IMR-90 (cell line): ENCODE measurements around the gene ITPKB. TPM values are rescaled to one million over a fixed set of nuclear protein-coding genes. Genes with fewer than 3 reads are reported as not detected.

Experiments
- ATAC-seq: fragments of 200-7000 bp; cut with Tn5 transposase; 2 replicates; pipeline ENCODE4 v1.9.1; 2020; ENCODE audit warnings: low read depth, mild to moderate bottlenecking, moderate library complexity
- BruUV-seq: library from RNA; stranded (reverse); fragments of 400-500 nt; replicated peaks from 2 replicates; lab custom pipeline; 2021; lab: Mats Ljungman, UMichigan
- CTCF ChIA-PET: fragments of 300-600 bp; formaldehyde crosslinking; extraction: SDS; loops from one replicate; lab custom pipeline; 2021; ENCODE audit warnings: antibody characterized with exemption; lab: Yijun Ruan, JAX
- POLR2A ChIA-PET: fragments of 300-600 bp; sonication (Branson Sonifier 250); formaldehyde crosslinking; loops from one replicate; lab custom pipeline; 2022; ENCODE audit warnings: antibody characterized with exemption; ENCODE audit not compliant: unreplicated experiment; lab: Charles Lee
- DNase-seq: peaks from one replicate; pipeline ENCODE4 v3.0.0; 2013
- H2AFZ ChIP-seq: replicated peaks from 2 replicates; pipeline ENCODE3; 2013; ENCODE audit warnings: low read length, mild to moderate bottlenecking; ENCODE audit not compliant: poor library complexity
- H2AK5ac ChIP-seq: 2 replicates; pipeline ENCODE4 v1.6.1; 2013; ENCODE audit warnings: low read depth, low read length, inconsistent platforms
- H2AK9ac ChIP-seq: replicated peaks from 2 replicates; pipeline ENCODE3; 2013; ENCODE audit warnings: mild to moderate bottlenecking, low read depth, low read length, moderate library complexity; ENCODE audit not compliant: poor library complexity
- H2BK120ac ChIP-seq: 2 replicates; pipeline ENCODE4 v1.6.1; 2013; ENCODE audit warnings: low read depth, low read length, inconsistent platforms
- H2BK15ac ChIP-seq: 3 replicates; pipeline ENCODE4 v1.6.1; 2013; ENCODE audit warnings: low read depth, low read length, inconsistent platforms
- H2BK20ac ChIP-seq: 2 replicates; pipeline ENCODE4 v1.6.1; 2013; ENCODE audit warnings: low read depth, mild to moderate bottlenecking, inconsistent platforms, low read length, moderate library complexity
- H2BK5ac ChIP-seq: 2 replicates; pipeline ENCODE4 v1.6.1; 2013; ENCODE audit warnings: mild to moderate bottlenecking, low read depth, low read length, inconsistent platforms; ENCODE audit not compliant: poor library complexity, severe bottlenecking
- H3K14ac ChIP-seq: replicated peaks from 2 replicates; pipeline ENCODE4 v1.6.1; 2013; ENCODE audit warnings: low read depth, low read length, inconsistent platforms
- H3K18ac ChIP-seq: 2 replicates; pipeline ENCODE4 v1.6.1; 2013; ENCODE audit warnings: low read depth, low read length, control low read depth
- H3K23ac ChIP-seq: 2 replicates; pipeline ENCODE4 v1.6.1; 2013; ENCODE audit warnings: low read depth, low read length, inconsistent platforms
- H3K27ac ChIP-seq: 2 replicates; pipeline ENCODE4 v1.5.1; 2013; ENCODE audit warnings: mild to moderate bottlenecking, control low read depth, low read length; ENCODE audit not compliant: insufficient read depth
- H3K27me3 ChIP-seq: 2 replicates; pipeline ENCODE4 v1.6.1; 2013; ENCODE audit warnings: low read length; ENCODE audit not compliant: control insufficient read depth, insufficient read depth
- H3K36me3 ChIP-seq: 2 replicates; pipeline ENCODE4 v1.6.1; 2013; ENCODE audit warnings: low read length, mixed read lengths; ENCODE audit not compliant: control insufficient read depth, insufficient read depth
- H3K4ac ChIP-seq: 2 replicates; pipeline ENCODE4 v1.6.1; 2013; ENCODE audit warnings: low read depth, low read length, inconsistent platforms
- H3K4me1 ChIP-seq: 2 replicates; pipeline ENCODE4 v1.6.1; 2013; ENCODE audit warnings: low read length, mixed read lengths; ENCODE audit not compliant: control insufficient read depth, insufficient read depth
- H3K4me2 ChIP-seq: 2 replicates; pipeline ENCODE4 v1.6.1; 2013; ENCODE audit warnings: low read depth, mild to moderate bottlenecking, control low read depth, low read length, moderate library complexity
- H3K4me3 ChIP-seq: 2 replicates; pipeline ENCODE4 v1.5.1; 2013; ENCODE audit warnings: low read depth, mild to moderate bottlenecking, control low read depth, low read length, moderate library complexity; ENCODE audit not compliant: insufficient read depth
- H3K56ac ChIP-seq: 2 replicates; pipeline ENCODE4 v1.6.1; 2013; ENCODE audit warnings: low read length, inconsistent platforms; ENCODE audit not compliant: insufficient read depth; ENCODE audit errors: extremely low read depth
- H3K79me1 ChIP-seq, 2 experiments: 2 replicates each; pipeline ENCODE4 v1.6.1; 2013; ENCODE audit warnings: low read length in 2 of 2, inconsistent platforms in 1 of 2, low read depth in 1 of 2
- H3K9ac ChIP-seq: 2 replicates; pipeline ENCODE4 v1.6.1; 2013; ENCODE audit warnings: low read depth, low read length, control low read depth
- H3K9me1 ChIP-seq: 2 replicates; pipeline ENCODE4 v1.6.1; 2013; ENCODE audit warnings: low read length, inconsistent platforms; ENCODE audit not compliant: insufficient read depth
- H3K9me3 ChIP-seq: 2 replicates; pipeline ENCODE4 v1.6.1; 2013; ENCODE audit warnings: low read length; ENCODE audit not compliant: control insufficient read depth, insufficient read depth
- H4K20me1 ChIP-seq: 2 replicates; pipeline ENCODE4 v1.6.1; 2013; ENCODE audit warnings: low read length, inconsistent platforms; ENCODE audit not compliant: insufficient read depth
- H4K5ac ChIP-seq: 2 replicates; pipeline ENCODE4 v1.6.1; 2013; ENCODE audit warnings: mild to moderate bottlenecking, low read depth, low read length, control low read depth
- H4K8ac ChIP-seq, 2 experiments: 2 replicates each; pipeline ENCODE4 v1.6.1; 2013; ENCODE audit warnings: low read depth in 2 of 2, low read length in 2 of 2, control low read depth in 1 of 2, inconsistent platforms in 1 of 2
- H4K91ac ChIP-seq: 2 replicates; pipeline ENCODE4 v1.6.1; 2013; ENCODE audit warnings: low read depth, low read length, inconsistent platforms; ENCODE audit not compliant: insufficient read depth
- BHLHE40 ChIP-seq: fragments of 150-350 bp; IDR thresholded peaks from 2 replicates; pipeline ENCODE4 v1.6.1; 2016; ENCODE audit warnings: mild to moderate bottlenecking, low read depth, low read length
- CEBPB ChIP-seq: IDR thresholded peaks from 2 replicates; pipeline ENCODE4 v1.6.1; 2012; ENCODE audit warnings: low read depth, low read length, improper control_type of control experiment
- CHD1 ChIP-seq: IDR thresholded peaks from 2 replicates; pipeline ENCODE4 v1.6.1; 2012; ENCODE audit warnings: low read depth, low read length, improper control_type of control experiment
- CTCF ChIP-seq: conservative IDR thresholded peaks from 2 replicates; pipeline ENCODE4 v1.5.1; 2012; ENCODE audit warnings: mild to moderate bottlenecking, low read depth, low read length, improper control_type of control experiment
- ELK1 ChIP-seq: fragments of 150-350 bp; IDR thresholded peaks from 2 replicates; pipeline ENCODE4 v1.6.1; 2016; ENCODE audit warnings: low read depth, mild to moderate bottlenecking, low read length, moderate library complexity, borderline replicate concordance
- FOS ChIP-seq: fragments of 150-350 bp; IDR thresholded peaks from 2 replicates; pipeline ENCODE4 v1.6.1; 2016; ENCODE audit warnings: low read depth, low read length
- MAFK ChIP-seq: IDR thresholded peaks from 2 replicates; pipeline ENCODE4 v1.6.1; 2012; ENCODE audit warnings: low read depth, low read length, improper control_type of control experiment
- MAZ ChIP-seq: IDR thresholded peaks from 2 replicates; pipeline ENCODE4 v1.6.1; 2012; ENCODE audit warnings: low read depth, mild to moderate bottlenecking, low read length, improper control_type of control experiment, moderate library complexity, borderline replicate concordance
- MXI1 ChIP-seq: IDR thresholded peaks from 2 replicates; pipeline ENCODE4 v1.6.1; 2012; ENCODE audit warnings: low read depth, mild to moderate bottlenecking, low read length, moderate library complexity, borderline replicate concordance
- NFE2L2 ChIP-seq: fragments of 150-350 bp; IDR thresholded peaks from 2 replicates; pipeline ENCODE4 v1.6.1; 2016; ENCODE audit warnings: low read depth, mild to moderate bottlenecking, low read length
- POLR2A ChIP-seq: IDR thresholded peaks from 2 replicates; pipeline ENCODE4 v1.6.1; 2012; ENCODE audit warnings: mild to moderate bottlenecking, low read depth, low read length
- RAD21 ChIP-seq: IDR thresholded peaks from 2 replicates; pipeline ENCODE4 v1.6.1; 2012; ENCODE audit warnings: low read length, improper control_type of control experiment
- RCOR1 ChIP-seq: IDR thresholded peaks from 2 replicates; pipeline ENCODE4 v1.6.1; 2012; ENCODE audit warnings: mild to moderate bottlenecking, low read length, improper control_type of control experiment; ENCODE audit not compliant: insufficient replicate concordance
- RFX5 ChIP-seq: IDR thresholded peaks from 2 replicates; pipeline ENCODE4 v1.8.0; 2012; ENCODE audit warnings: low read depth, mild to moderate bottlenecking, low read length, moderate library complexity
- SMC3 ChIP-seq: fragments of 150-350 bp; IDR thresholded peaks from 2 replicates; pipeline ENCODE4 v1.6.1; 2016; ENCODE audit warnings: low read depth, mild to moderate bottlenecking, antibody characterized with exemption, low read length, moderate library complexity
- WGBS, 2 experiments: methylation state at CpG; one replicate each; pipeline versions ENCODE4 v1.1.5 to v1.1.7; 2013; ENCODE audit warnings: missing lambda C conversion rate in 2 of 2; ENCODE audit not compliant: insufficient read length in 1 of 2; ENCODE audit errors: extremely low coverage in 2 of 2; 5-methylcytosine and 5-hydroxymethylcytosine counted together
- dilution Hi-C: fragments of 300-500 bp; cut with HindIII; formaldehyde crosslinking; loops from one replicate; pipeline ENCODE4 v1.14.3; 2018; ENCODE audit warnings: low sequenced_read_pairs; ENCODE audit not compliant: unreplicated experiment
- in situ Hi-C: fragments of 300-500 bp; cut with MboI; formaldehyde crosslinking; loops from 3 replicates; pipeline ENCODE4 v1.14.3; 2019; ENCODE audit warnings: low sequenced_read_pairs, inconsistent platforms, mixed read lengths
- intact Hi-C: fragments of 100-400 bp; cut with micrococcal nuclease; formaldehyde crosslinking; loops from 2 replicates; pipeline ENCODE4 v1.10.0; 2022
- polyA plus RNA-seq, 3 experiments: library from polyadenylated mRNA; depleted of rRNA; stranded (reverse); fragments of >200 nt; gene quantifications; 2 replicates each; pipeline ENCODE4 v1.2.3, GENCODE V29; 2012; ENCODE audit warnings: low replicate concordance in 1 of 3
- total RNA-seq: library from RNA; depleted of rRNA; stranded (reverse); fragments of >200 nt; gene quantifications from 2 replicates; pipeline ENCODE4 v1.2.3, GENCODE V29; 2012

The ITPKB gene
- total and polyA plus RNA-seq, 2 of the 4 experiments (the other 2 are of a cell fraction): 0.72 to 1.4 TPM

- peaks cover 31% of the 10 kb centered on the region for H3K9me1 ChIP-seq
- H3K18ac ChIP-seq: peak overlapping the region; percentile 65
- CTCF ChIA-PET: interaction anchor here (1.5 kb wide), 1 partner anchor 27 kb away, joined by 3 read pairs; no protein-coding TSS in a partner anchor
- in situ Hi-C loops: no loop called here
- ATAC-seq (peak; percentile 40), DNase-seq (peak; percentile 94)
- H2AK9ac ChIP-seq: peak overlapping the region; percentile 70
- peak overlapping the region; percentile 48 for H3K56ac ChIP-seq
- no TSS peak for BruUV-seq
- intact Hi-C loops: loop anchor here (1.0 to 5.0 kb wide), 2 partner anchors 39 to 73 kb away; partner anchors contain the start of gene ITPKB
- peak overlapping the region; percentile 20; the same call in 1 of the 2 replicates for H3K9ac ChIP-seq
- POLR2A ChIA-PET: no interaction called here
- peaks cover 0 to 11% of the 10 kb centered on the region in 2 experiments; a peak in 2 of 4 replicates for H3K79me1 ChIP-seq
- peak overlapping the region; percentile 78 to 90 for H4K8ac ChIP-seq
- 60% methylated on average over 3 of the region's 15 CpGs; no CpG with 5 or more reads in 1 of the 2 experiments for WGBS, 2 experiments
- peak overlapping the region; percentile 26 for H3K4me2 ChIP-seq
- peak overlapping the region; percentile 72 for H4K91ac ChIP-seq
- peak overlapping the region; percentile 76 for H2AFZ ChIP-seq
- H2BK120ac ChIP-seq: peak overlapping the region; percentile 92
- H3K14ac ChIP-seq: peak overlapping the region; percentile 83
- no peaks in the 10 kb centered on the region for H3K36me3 ChIP-seq
- H3K23ac ChIP-seq: peak overlapping the region; percentile 37; the same call in 1 of the 2 replicates
- H2AK5ac ChIP-seq: peak overlapping the region; percentile 97
- peak overlapping the region; percentile 63 for H2BK5ac ChIP-seq
- no peaks in the 10 kb centered on the region for H3K27me3 ChIP-seq
- H3K27ac ChIP-seq: peak overlapping the region; percentile 82
- no peak overlapping the region for H3K4me3 ChIP-seq
- H3K4me1 ChIP-seq: peaks cover 26% of the 10 kb centered on the region
- H2BK15ac ChIP-seq: peak overlapping the region; percentile 74; the same call in 2 of the 3 replicates
- peak overlapping the region; percentile 80 for H2BK20ac ChIP-seq
- H4K5ac ChIP-seq: peak overlapping the region; percentile 33
- dilution Hi-C loops: no loop called here
- peaks cover 5% of the 10 kb centered on the region for H4K20me1 ChIP-seq
- H3K4ac ChIP-seq: peak overlapping the region; percentile 88
- no peaks in the 10 kb centered on the region for H3K9me3 ChIP-seq
- no peak for TF ChIP-seq RAD21
- TF ChIP-seq BHLHE40: peak; percentile 52; the same call in 1 of the 2 replicates
- no peak for TF ChIP-seq CTCF
- no peak for TF ChIP-seq MAZ
- TF ChIP-seq ELK1: no peak
- no peak for TF ChIP-seq CEBPB
- TF ChIP-seq FOS: no peak
- no peak for TF ChIP-seq RCOR1
- TF ChIP-seq NFE2L2: 0 out of 2 replicates have a peak, but pooled peaks have one; percentile 1
- no peak for TF ChIP-seq MXI1
- no peak for TF ChIP-seq RFX5
- TF ChIP-seq POLR2A: 0 out of 2 replicates have a peak, but pooled peaks have one; percentile 10
- no peak for TF ChIP-seq SMC3
- no peak for TF ChIP-seq MAFK
- no peak for TF ChIP-seq CHD1
Observed at GRCh38 chr1:226664413-226665101, 74.5 kb downstream of the ITPKB start.
